Fibroblast of skin of left biceps (primary cell): ENCODE data around the gene ALAS1.
"Not testable (repeated sequence)": the region's sequence is repeated elsewhere in the genome, so short reads cannot be mapped to it uniquely, and the experiment has no call there.

Experiments used
- DNase-seq, 2 experiments: peaks; one replicate each; pipeline ENCODE4 v3.0.0-alpha.2; 2013; ENCODE audit warnings: low read depth in 2 of 2

Gene ALAS1

GRCh38 chr3:52197842-52198625 is at the start of gene ALAS1:
Gene ALAS1, plus strand, starts transcription at chr3:52198160. Its CDS starts 1,082 bp downstream, at chr3:52199242.
- peak; percentile 62 to 64 for DNase-seq

GRCh38 chr3:52149021-52149420 is 48.9 kb upstream of the ALAS1 start:
- no peak for DNase-seq

- DNase-seq = no peak
These were observed 48.2 kb upstream of the ALAS1 start for GRCh38 chr3:52149726-52150125.

GRCh38 chr3:52150357-52150756 is 47.6 kb upstream of the ALAS1 start:
- no peak for DNase-seq

GRCh38 chr3:52150860-52151259 is 47.1 kb upstream of the ALAS1 start:
- no peak for DNase-seq

GRCh38 chr3:52151991-52152390 is 46.0 kb upstream of the ALAS1 start:
- not testable (repeated sequence) for DNase-seq

- no peak for DNase-seq
These were observed 44.4 kb upstream of the ALAS1 start for GRCh38 chr3:52153389-52154096.

- peak; percentile 94 to 95 for DNase-seq
These were observed 43.5 kb upstream of the ALAS1 start, which contains the start of gene POC1A for GRCh38 chr3:52154135-52155094. Gene POC1A, minus strand, starts transcription at chr3:52154423. Its CDS starts 51 bp downstream, at chr3:52154372.

GRCh38 chr3:52155912-52156311 is 42.0 kb upstream of the ALAS1 start:
- DNase-seq = no peak

GRCh38 chr3:52159503-52159902 is 38.5 kb upstream of the ALAS1 start:
- no peak for DNase-seq

- no peak for DNase-seq
These were observed 35.6 kb upstream of the ALAS1 start for GRCh38 chr3:52162250-52162872.

GRCh38 chr3:52167240-52167639 is 30.7 kb upstream of the ALAS1 start:
- DNase-seq = no peak

- DNase-seq = not testable (repeated sequence)
These were observed 27.7 kb upstream of the ALAS1 start for GRCh38 chr3:52170217-52170616.

GRCh38 chr3:52171514-52172261 is 26.3 kb upstream of the ALAS1 start:
- peak in 1 of 2 experiments; percentile 3 for DNase-seq

- DNase-seq = no peak
These were observed 25.6 kb upstream of the ALAS1 start for GRCh38 chr3:52172262-52172757.

- DNase-seq = no peak
These were observed 24.9 kb upstream of the ALAS1 start for GRCh38 chr3:52173101-52173500.

GRCh38 chr3:52174896-52175295 is 23.1 kb upstream of the ALAS1 start:
- DNase-seq = no peak

- no peak for DNase-seq
These were observed 22.4 kb upstream of the ALAS1 start for GRCh38 chr3:52175416-52176179.

- no peak for DNase-seq
These were observed 21.7 kb upstream of the ALAS1 start for GRCh38 chr3:52176180-52176752.
